T-helper 22 cell (primary cell): Measurements from ENCODE around the gene GANAB.
A peak's percentile ranks its signal among the peaks of the same experiment; 100 is the strongest.
"Not testable (repeated sequence)": the region's sequence is repeated elsewhere in the genome, so short reads cannot be mapped to it uniquely, and the experiment has no call there.

Experiments used
- DNase-seq: peaks from one replicate; pipeline ENCODE4 v3.0.0-alpha.2; 2020; ENCODE audit warnings: low read depth

The GANAB gene

DNA sequence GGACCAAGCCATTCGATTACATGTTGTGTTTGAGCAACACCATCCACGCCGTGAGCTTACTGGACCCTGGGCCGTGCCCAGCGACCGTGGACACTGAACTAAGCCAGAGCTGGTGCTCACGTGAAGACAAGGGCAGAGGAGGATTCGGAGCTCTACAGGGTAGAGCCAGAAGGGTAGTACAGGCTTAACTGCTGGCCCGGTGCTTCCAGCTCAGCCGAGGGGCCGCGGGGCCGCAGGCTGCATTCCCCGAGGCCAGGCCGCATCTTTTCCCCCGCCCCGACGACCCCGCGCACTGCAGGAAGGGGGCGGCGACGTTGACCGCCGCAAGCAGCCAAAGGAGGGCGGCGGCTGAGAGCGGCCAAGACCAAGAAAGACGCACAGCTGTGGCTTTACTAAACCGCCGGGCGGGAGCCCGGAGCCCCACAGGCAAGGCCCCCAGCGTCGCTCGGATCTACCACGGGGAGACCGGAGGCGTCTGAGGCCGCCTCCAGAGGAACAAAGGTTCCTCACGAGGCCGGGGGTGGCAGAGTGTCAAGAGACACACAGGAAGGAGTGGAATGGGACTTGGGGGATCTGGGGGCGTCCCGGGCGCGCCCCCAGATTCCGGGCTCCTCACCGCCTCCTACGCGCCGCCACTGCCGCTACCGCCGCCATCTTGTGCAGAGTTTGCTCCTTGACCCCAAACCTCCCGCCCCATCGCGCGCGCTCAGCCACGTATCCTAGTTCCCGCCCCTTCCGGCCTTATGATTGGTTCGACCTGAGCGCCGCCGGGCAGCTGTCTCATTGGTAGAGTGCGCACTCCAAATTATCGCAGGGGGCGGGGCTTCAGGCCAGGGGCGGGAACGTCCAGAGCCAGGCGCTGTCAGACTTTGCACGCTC lies at the start of gene GANAB:
TSS of gene GANAB (minus strand) at position 668 of the 879 bp plus-strand sequence. CDS start at position 654, 14 bp downstream.
- DNase-seq, result peak; percentile 98

DNA sequence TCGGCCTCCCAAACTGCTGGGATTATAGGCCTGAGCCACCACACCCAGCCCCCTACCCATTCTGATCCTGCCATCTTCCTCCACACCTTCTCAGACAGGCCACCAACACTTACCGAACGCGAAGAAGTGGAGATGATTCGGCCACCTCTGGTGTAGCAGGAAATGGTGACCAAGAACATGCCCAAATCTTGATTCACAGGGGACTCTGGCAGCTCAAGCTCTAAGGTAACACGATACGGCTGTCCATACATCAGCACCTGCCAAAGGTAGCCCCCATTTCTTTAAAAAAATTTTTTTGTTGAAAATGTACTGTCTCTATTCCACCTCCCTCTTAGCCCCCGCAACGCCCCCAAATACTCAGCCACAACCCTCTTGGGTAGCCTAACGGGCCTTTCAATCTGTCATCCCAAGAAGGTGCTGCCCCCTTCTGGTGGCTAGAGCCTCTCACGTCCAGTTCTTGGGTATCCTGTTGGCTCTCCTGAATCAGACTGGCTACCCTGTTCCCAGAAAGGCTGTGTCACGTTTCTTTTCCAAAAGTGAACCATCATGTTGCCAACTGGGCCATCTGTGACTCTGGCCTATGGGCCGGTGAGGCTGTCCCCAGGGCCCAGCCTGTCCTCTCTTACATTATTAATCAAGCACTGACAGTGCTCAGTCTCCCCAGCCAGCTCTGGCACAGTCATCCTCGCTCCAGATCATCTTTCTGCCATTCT lies 48.2 kb upstream of the GANAB start:
- peak; percentile 57 for DNase-seq

DNA sequence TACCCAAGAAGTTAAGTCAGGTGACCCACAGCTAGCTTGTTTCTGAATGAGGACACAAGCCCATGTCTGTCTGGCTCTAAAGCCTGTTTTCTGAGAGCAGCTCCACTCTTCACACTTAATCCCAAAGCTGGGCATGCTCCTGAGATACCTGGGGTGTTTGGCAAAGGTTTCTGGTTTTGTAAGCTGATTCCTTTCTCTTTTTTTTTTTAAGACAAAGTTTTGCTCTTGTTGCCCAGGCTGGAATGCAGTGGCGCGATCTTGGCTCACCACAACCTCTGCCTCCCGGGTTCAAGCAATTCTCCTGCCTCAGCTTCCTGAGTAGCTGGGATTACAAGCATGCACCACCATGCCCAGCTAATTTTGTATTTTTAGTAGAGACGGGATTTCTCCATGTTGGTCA lies 47.2 kb upstream of the GANAB start:
- DNase-seq, result not testable (repeated sequence)

DNA sequence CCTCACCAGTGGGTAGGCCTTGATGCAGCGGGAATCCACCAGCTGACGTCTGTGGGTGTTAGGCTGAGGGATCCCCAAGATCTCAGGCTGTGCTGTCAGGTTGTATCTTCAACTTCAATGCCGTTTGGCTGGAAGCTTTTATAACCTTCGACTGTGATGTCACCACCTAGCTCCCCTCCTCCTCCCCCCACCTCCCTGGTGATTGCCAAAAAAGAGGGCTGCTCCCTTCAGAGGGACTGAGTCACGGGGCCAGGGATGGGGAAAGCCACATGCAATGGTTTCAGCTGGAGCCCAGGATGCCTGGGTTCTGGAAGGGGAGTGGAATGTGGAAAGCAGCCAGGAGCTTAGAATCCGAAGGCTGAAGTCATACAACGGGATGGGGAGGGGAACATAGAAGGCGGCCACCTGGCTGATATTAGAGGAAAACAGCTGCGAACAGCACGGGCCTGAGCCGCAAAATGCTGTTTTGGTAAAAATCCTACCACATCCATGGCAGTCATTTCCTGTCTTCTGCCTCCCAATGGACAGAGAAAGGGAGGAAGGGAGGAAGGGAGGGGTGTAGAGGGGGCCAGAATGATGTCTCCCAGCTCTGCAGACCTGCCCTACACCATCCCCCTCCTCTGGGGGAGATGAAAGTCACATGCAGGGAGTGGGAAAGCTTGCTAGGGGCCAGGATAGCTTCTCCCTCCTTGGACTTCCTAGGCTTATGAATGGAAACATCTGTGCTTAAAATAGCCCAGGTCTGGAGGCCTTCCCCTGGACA lies 43.2 kb upstream of the GANAB start, which contains the start of gene LRRN4CL:
TSS of gene LRRN4CL (minus strand) at position 110 of the 763 bp plus-strand sequence. CDS start 1,022 bp downstream, outside the sequence.
- DNase-seq, result no peak

DNA sequence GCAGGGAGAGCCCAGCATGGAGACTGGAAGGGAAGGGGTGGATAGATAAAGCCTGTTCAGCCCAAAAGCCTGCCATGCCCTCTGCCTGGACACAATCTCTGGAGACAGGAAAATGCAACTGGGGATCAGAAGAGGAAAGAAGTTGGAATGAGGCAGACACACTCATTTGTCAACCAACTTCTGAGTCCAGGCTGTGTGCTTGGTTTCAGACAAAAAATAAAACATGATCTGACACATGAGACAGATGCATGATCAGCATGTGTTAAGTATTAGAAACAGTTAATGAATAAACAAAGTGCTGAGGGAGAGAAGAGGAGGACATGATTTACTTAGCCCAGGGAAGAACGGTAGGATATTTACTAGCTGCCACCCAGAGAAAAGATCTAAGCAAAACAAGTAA lies 42.1 kb upstream of the GANAB start:
- DNase-seq, result no peak

DNA sequence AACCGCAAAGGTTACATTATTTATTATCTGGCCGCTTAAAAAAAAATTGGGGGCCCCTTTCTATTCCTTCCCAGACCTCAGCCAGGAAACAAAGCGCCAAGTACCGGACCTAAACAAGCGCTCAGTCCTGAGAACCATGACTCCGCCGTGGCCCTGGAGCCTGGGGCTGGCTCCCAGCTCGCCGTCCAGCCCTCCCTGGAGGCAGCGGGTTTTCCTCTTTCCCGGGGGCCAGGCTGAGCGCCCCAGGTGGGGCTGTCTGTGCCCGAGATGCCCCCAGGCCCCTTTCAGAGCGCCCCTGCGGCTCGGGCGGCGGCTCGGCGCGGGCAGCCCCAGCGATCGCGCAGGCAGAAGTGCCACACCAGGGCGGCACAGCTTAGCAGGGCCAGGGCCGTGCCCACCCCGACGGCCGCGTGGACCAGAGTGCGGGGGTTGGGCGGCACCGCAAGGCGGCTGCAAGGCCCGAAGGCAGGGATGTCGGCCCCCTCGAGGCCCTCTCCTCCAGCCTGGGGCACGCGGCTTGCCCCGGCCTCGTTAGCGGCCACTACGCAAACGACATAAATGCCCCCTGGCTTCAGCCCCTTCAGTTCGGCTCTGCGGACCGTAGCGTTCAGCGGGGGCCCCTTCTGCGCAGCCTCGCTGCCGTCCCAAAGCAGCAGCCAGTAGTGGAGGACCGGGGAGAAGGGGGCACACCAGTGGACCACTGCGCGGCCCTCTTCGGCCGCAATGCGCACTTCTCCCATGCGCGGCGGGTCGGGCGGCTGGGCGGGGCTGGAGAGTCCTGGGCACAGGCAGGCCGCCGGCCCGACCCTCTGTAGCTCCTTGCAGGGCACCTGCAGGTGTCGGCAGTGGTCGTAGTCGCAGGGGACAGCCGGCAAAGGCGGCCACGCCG lies 41.3 kb upstream of the GANAB start:
- DNase-seq, result no peak

DNA sequence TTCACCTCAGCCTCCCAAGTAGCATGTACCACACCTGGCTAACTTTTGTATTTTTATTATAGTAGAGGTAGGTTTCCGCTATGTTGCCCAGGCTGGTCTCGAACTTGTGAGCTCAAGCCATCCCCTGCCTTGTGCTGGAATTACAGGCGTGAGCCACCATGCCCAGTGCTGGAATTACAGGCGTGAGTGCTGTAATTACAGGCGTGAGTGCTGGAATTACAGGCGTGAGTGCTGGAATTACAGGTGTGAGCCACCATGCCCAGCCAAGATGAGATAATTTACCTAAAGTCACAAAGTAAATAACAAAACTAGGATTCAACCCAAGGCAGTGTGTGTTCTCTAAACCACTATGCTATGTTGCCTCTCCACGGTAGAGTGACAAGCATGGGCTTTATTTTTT lies 36.1 kb upstream of the GANAB start:
- DNase-seq, result no peak

DNA sequence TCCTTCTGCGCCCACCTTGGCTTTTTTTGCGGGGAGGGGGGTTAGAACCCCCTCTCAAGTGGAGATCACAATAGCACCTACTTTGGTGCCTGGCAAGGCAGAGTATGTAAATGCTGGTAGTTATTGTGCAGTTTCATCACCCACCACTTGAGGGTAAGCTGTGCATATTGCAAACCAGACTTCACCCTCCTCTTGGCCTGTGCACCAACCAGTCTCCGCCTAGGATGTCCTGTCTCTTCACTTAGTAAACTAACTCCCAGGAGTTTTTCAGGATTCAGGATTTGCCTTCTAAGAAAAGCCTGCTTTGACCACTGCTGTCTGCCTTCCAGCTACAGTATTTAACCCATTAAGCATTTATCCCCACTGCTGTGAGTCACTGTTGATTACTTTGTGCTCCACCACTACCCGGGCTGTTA lies 34.4 kb upstream of the GANAB start:
- no peak for DNase-seq

DNA sequence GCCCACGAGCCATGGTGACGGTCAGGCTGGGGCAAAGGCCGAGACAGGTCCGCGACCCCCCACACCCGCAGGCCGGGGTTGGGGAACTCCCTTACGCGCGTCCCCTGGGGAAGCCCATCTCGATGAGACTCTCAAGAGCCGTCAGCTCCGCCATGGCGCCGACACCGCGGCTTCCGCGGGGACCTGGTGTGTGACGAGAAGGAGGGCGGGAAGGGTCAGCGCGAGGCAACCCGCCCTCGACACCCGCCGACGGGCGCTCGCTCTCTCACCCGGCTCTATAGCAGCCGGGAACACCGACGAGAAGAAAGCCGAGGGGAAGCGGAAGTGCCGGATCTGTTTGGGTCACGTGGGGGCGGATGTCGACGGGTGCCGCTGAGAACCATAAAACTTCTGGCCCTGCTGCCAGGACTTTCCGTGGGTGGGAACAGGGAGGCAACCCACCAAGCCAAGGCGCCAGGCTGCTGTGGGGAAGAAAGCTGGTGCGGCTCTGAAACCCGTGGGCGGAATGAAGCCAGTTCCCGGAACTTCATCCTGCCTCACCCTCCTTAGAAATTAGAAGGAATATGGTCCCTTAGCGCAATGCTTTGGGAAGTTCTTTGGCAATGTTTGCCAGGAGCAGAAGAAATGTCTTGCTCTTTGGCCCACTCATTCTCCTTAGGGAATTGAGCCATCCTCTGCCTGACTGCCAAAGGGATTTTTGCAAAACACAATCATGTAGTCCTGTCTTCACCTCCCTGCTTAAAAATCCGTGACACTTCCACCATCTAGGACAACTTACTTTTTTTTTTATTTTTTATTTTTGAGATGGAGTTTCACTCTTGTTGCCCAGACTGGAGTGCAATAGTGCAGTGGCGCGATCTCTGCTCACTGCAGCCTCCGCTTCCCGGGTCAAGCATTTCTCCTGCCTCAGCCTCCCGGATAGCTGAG lies 32.6 kb upstream of the GANAB start, which contains the start of gene UBXN1:
TSS of gene UBXN1 (minus strand) at position 304 of the 927 bp plus-strand sequence. CDS start at position 154, 150 bp downstream.
- DNase-seq, result peak; percentile 79

DNA sequence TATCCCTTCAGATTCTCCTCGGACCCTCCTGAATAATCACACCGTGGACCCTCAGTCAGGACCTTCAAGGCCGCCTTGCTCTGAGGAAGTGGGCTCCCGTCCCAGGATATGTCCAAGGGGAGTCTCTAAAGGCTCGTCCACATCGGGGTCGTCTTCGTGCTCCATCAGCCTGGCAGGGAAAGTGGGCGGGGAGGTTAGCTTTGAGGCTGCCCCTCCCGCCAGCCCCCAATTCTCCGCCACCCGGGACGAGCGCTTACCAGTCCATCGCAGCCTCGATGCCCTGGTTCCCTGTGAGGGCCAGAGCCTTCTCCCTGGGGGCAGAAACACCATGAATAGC lies 32.0 kb upstream of the GANAB start:
- no peak for DNase-seq

DNA sequence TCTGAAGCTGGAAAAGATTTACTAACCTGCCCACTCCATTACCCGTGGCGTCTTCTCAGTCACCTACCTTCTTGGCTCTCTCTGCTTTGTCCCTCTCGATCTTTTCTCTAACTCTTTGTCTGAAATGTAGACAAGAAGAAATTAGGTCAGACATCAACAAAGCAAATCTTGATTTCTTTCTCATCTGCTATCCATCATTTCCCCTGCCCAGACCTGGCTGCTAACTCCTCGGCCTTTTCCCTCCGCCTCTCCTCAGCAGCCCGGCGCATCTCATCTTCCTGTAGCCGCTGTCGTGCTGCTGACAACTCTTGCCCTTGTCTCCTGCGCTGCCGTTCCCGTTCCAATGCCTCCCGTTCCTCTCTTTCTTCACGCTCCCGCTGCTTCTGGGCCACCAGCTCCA lies 31.3 kb upstream of the GANAB start:
- DNase-seq, result no peak

DNA sequence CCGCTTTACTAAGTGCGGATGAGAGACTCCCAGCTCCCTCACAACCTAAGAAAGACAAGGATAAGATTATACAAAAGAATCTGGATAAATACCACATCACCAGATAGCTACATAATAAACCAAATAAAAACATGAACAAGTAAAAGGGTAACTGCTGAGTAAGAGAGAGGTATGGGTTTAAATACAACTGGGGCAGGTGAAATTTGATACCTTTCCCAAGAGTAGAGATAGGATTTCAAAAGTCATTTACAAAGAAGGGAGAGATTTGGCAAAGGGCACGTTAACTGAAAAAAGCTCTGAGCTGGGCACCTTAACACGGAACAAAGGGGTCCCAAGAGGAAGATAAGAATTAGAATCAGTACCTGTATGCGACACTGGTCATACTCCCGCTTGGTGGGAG lies 30.7 kb upstream of the GANAB start:
- DNase-seq, result no peak

DNA sequence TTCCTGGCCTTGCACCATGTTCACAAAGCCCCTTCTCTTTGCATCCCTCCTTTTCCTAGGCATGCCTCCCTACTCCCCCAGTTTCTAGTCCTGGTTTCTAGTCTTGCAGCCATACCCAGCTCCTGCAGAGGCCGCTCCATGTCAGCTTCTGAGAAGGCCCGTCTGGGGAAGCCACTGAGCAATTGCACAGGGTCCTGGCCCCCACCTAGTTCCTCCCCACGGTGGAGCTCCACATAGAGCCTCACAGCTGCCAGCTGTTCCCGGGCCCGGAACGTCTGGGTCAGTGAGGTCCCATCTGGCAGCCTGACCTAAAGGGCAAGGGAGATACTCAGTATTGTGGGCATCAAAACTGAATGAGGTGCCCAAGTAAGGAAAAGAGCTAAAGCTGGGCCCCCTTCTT lies 30.3 kb upstream of the GANAB start:
- no peak for DNase-seq

DNA sequence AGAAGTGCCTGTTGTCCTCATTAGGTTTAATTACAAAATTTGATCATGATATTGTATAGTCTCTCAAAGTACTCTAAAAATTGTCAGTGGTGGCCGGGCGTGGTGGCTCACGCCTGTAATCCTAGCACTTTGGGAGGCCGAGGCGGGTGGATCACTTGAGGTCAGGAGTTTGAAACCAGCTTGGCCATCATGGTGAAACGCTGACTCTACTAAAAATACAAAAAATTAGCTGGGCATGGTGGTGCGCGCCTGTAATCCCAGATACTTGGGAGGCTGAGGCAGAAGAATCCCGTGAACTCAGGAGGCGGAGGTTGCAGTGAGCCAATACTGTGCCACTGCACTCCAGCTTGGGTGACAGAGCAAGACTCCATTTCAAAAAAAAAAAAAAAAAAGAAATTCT lies 29.0 kb upstream of the GANAB start:
- DNase-seq, result not testable (repeated sequence)

DNA sequence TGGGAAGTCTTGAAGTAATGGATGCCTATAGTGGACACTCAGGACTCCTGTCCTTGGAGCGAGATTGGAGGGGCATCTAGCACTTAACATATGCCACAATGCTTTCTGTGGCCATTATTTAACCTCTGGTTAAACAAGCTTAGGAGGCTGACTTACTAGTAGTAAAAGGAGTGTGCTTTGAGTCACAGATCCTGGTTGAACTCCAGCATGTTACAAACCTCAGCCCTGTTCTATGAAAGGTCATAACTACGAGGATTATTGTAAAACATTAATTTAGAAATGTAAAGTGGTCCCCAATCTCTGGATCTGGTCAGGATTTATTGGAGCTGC lies 26.7 kb upstream of the GANAB start:
- DNase-seq, result no peak

DNA sequence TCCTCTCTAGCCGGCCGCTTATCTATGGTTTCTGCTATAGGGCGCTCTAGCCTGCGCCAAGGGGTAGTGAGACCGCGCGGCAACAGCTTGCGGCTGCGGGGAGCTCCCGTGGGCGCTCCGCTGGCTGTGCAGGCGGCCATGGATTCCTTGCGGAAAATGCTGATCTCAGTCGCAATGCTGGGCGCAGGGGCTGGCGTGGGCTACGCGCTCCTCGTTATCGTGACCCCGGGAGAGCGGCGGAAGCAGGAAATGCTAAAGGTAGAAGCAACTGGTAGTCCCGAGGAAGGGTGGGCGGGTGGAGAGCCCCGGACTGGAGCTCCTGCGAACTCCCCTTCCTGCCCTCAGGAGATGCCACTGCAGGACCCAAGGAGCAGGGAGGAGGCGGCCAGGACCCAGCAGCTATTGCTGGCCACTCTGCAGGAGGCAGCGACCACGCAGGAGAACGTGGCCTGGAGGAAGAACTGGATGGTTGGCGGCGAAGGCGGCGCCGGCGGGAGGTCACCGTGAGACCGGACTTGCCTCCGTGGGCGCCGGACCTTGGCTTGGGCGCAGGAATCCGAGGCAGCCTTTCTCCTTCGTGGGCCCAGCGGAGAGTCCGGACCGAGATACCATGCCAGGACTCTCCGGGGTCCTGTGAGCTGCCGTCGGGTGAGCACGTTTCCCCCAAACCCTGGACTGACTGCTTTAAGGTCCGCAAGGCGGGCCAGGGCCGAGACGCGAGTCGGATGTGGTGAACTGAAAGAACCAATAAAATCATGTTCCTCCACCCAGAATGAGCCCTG lies 25.4 kb upstream of the GANAB start, which contains the start of the genes LBHD1 and UQCC3:
TSS of gene LBHD1 (minus strand) at position 660 of the 782 bp plus-strand sequence. CDS start 2,236 bp downstream, outside the sequence.
TSS of gene UQCC3 (plus strand) at position 66 of the 782 bp plus-strand sequence. CDS start at position 139, 73 bp downstream.
- DNase-seq, result peak; percentile 59

DNA sequence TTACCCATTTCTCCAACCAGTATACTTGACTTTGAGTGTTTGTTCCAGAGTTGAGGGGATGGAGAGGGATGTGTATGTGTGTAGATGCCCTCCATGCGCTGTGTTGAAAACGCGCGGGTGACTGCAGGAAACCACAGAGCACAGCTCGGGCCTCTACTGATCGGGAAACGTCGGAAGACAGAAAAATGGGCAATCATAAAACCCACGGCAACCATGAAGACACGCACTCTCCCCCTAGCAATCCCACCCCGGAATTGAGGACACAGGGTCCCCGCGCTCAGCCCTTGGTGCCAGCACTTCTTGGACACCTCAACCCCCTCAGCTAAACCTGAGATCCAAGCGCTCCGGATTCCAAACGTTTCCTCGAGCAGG lies 24.8 kb upstream of the GANAB start:
- DNase-seq, result no peak

DNA sequence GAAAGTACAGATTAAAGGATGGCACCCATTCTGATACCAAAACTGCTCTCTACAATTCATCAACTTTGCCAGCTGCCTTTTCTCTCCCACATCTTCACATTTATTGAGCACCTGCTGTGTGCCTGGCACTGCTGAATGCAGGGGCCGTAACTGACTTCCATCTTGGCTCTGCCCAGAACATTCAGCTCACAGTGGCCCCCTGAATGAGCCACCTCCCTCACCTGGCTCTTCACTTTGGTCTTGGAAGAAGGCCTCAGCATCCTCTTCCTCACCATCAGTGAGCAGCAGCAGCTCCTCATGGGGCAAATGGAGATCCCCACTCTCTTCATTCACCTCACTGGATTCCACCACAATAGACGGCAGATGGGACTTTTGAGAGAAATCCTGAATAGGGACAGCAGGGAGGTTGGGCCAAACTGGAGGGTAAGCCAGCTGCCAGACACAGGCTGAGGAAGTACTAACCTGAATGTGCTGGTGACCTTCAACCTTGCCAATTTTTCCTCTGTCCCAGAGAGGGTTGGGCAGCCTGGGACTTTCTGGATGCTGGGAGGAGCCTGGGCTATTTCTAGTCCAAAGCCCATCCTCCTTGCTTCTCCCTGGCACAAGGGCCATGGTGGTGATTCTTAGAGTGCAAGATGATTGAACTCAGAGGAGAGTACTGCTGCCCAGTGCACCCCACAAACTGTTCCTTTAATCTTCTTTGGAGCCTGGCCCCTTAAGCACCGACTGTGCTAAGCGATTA lies 23.2 kb upstream of the GANAB start:
- DNase-seq, result no peak

DNA sequence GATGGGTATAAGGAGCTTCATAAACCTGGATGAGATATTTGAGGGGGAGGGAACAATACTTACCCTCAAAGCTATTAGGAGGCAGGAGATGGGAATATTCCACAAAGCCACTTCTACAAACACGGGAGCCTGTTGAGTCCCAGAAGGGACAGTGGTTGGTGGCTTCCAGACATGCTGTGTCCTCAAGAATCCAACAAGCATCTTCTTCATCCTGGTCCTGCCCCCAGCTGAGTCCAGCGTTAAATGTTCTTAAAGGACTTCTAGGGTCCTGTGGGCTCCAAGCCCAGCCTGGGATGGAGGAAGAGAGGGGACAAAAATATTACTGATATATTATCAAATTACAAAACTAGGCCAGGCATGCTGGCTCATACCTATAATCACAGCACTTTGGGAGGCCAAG lies 21.0 kb upstream of the GANAB start:
- no peak for DNase-seq
